GM18951 (cell line): ENCODE data around the gene CYGB.
"Not testable (repeated sequence)": the region's sequence is repeated elsewhere in the genome, so short reads cannot be mapped to it uniquely, and the experiment has no call there.

Experiments used
- POLR2A ChIP-seq: IDR thresholded peaks from 4 replicates; pipeline ENCODE4 v1.6.1; 2011; ENCODE audit warnings: mild to moderate bottlenecking; ENCODE audit not compliant: insufficient read length, insufficient read depth; ENCODE audit errors: extremely low read depth
- in situ Hi-C: fragments of 300-500 bp; cut with MboI; formaldehyde crosslinking; loops from one replicate; pipeline ENCODE4 v1.12.0; 2022; ENCODE audit warnings: low sequenced_read_pairs, mixed read lengths, inconsistent platforms; ENCODE audit not compliant: unreplicated experiment

Gene CYGB

DNA sequence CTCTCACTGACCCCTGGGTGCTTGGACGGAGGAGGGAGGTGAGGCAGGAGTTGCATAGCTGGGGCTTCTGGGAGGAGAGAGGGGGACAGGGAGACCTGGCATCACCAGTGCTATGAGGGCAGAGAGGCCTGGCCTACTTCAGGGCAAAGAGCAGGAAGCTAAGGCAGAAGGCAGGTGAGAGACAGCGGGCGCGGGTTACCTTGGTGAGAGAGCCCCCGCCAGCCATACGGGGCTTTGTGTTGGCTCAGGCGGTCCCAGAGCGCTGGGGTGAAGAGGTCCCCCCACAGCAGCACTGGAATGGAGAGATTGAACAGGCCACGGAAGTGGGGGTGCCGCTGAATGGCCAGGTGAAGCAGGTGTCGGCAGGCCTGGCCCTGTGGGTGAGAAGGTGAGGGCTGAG lies 36.7 kb upstream of the CYGB start:
- TF ChIP-seq POLR2A, result no peak
- in situ Hi-C loops, result no loop called here

DNA sequence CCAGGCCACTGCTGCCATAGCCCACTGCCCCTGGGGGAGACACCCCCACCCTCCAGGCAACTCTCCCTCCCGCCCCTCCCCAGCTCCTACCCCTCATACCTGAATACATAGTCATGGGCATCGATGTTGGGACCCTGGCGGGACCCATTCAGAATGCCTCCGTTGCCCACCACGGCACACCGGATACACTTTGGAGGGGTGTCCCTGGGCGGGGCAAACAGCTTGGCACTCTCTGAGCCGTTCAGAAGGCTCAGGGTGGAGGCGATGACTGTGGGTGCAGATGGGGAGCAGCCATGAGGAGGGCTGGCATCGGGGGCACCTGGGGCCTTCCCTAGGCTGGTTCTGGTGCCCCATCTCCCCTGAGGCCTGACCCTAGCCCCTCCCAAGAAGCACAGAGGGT lies 35.6 kb upstream of the CYGB start:
- in situ Hi-C loops, result no loop called here
- TF ChIP-seq POLR2A, result no peak

DNA sequence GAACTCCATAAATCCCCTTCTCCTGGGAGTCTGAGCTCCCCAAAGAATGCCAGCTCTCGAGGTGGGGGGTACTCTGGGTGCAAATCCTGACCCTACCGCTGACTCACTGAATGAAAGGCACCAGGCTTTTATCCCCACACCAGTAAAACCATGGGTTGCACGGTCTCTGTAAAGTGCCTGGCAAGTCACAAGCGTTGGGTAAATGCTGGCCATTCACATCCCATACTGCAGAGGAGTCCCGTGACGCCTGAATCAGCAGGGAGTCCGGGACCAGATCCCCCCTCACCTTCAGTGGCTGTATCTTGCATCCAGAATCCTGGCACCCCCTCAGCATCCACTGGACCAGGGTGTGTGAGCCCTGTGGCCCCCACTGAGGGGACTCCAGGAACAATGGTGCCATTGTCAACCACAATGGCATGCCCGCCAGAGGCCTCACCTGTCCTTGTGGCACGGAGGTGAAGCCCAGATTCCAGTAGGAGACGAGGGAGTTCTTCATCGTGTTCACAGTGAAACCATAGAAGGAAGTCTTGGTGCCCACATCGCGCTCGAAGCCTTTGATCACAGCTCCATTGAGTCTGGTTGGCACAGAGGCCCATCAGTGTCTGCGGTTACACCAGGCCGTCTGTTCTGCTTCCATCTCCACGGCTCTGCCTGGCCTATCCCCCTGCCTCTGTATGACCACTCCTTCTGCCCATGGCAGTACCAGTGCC lies 34.8 kb upstream of the CYGB start:
- no peak for TF ChIP-seq POLR2A
- in situ Hi-C loops, result no loop called here

DNA sequence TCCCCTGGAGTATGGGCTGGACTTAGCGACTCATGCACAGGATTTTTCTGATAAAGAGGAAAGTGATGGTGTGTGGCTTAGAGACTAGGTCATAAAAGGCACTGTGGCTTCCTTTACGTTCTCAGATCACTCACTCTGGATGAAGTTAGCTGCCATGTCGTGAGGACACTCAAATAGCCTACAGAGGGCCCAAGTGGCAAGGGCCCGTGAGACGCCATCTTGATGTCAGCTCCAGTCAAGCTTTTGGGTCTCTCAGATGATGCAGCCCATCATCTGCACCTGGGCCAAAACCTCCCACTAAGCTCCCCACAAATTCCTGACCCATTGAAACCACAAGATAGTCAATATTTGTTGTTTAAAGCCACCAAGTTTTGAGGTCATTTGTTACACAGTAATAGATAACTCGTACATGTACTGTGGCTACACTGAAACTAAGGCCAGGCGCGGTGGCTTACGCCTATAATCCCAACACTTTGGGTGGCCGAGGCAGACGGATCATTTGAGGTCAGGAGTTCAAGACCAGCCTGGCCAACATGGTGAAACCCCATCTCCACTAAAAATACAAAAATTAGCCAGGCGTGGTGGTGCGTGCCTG lies 33.5 kb upstream of the CYGB start:
- no peak for TF ChIP-seq POLR2A
- in situ Hi-C loops, result no loop called here

- TF ChIP-seq POLR2A, result no peak
Observed at GRCh38 chr17:76570457-76570856, 32.9 kb upstream of the CYGB start.

DNA sequence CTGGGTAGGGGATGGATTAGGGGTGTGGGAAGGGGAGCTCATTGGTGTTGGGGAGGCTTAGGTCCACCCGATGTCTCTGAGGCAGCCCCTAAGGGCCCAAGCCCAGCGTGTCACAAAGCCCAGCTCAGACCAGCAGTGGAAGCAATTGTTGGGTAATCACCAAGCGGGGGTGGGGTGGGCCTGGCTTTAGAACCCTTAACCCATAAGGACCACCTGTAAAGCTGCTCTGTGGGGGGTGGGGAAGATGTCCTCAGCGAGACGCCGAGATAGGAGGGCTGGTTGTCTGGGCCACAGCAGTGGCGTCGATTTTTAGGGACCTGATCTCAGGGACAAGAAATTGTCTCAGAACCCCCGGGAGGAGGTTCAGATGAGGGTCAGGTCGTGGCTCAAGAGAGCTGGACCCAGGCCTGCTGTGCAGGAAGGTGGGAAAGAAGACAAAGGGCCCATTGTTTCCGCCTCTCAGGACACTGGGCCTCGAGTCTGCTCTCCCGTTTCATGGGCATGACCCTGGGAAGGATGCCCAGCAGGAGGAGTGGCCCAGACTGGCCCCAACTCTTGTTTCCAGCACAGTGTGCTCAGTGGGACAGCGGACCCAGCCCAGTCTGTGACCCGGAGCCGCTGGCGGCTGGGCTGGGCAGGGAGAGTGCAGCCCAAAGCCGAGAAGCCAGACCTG lies 32.2 kb upstream of the CYGB start:
- no peak for TF ChIP-seq POLR2A
- in situ Hi-C loops, result no loop called here

More at GRCh38 chr17:76570457-76570856, 32.9 kb upstream of the CYGB start:
- in situ Hi-C loops, result no loop called here

DNA sequence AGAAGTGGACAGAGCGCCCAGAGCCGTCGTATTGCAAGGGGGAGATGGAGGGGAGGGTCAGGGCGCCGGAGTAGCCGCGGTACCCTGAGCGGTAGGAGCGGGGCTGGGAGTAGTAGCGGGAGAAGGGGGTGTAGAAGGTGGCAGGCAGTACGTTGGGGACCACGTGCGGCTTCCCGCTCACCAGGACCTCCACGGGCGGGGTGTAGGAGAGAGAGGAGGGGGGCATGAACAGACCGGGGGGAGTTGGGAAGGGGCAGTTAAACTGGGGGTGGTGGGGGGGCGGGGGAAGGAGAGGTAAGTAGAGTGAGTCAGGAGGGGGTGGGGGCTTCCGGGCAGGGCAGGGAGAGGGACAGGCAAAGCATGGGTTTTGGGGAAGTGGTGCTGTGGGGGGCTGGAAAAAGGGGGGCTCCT lies 31.3 kb upstream of the CYGB start:
- in situ Hi-C loops, result no loop called here
- TF ChIP-seq POLR2A, result no peak

- no peak for TF ChIP-seq POLR2A
- in situ Hi-C loops, result no loop called here
Observed at GRCh38 chr17:76567634-76568432, 30.3 kb upstream of the CYGB start.

DNA sequence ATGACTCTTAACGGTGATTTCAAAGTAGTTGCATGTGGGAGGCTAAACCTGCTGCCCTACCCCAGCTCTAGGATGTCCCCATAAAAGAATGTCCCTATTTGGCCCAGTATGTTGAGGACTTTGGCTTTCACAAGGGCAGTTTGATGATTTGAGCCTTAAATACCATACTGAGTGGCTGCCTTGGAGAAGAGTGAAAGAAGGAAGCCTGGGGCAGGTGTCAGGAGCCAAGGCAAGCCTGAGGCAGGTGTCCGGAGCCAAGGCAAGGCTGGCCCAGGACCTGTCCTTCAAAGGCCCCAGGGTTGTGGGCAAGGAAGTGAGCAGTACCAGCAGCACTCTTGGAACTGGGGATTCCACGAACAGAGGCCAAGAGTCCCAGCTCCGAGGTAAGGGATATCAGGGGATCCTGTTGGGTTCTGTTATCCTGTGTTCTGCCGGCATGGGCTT lies 29.5 kb upstream of the CYGB start:
- in situ Hi-C loops, result no loop called here

DNA sequence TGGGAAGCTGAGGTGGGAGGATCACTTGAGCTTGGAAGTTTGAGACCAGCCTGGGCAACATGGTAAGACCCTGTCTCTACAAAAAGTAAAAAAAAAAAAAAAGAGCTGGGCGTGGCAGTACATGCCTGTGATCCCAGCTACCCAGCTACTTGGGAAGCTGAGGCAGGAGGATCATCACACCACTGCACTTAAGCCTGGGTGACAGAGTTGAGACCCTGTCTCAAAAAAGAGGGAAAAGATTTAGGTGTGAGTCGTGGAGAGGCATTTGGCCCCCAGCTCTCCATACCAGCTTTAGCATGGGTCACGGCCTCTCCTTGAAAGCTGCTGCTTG lies 29.1 kb upstream of the CYGB start:
- in situ Hi-C loops, result no loop called here
- TF ChIP-seq POLR2A, result no peak

More for the DNA sequence above, 29.5 kb upstream of the CYGB start:
- TF ChIP-seq POLR2A, result peak; percentile 25

GRCh38 chr17:76565728-76566612 lies 28.5 kb upstream of the CYGB start:
- in situ Hi-C loops, result no loop called here
- TF ChIP-seq POLR2A, result peak; percentile 23

DNA sequence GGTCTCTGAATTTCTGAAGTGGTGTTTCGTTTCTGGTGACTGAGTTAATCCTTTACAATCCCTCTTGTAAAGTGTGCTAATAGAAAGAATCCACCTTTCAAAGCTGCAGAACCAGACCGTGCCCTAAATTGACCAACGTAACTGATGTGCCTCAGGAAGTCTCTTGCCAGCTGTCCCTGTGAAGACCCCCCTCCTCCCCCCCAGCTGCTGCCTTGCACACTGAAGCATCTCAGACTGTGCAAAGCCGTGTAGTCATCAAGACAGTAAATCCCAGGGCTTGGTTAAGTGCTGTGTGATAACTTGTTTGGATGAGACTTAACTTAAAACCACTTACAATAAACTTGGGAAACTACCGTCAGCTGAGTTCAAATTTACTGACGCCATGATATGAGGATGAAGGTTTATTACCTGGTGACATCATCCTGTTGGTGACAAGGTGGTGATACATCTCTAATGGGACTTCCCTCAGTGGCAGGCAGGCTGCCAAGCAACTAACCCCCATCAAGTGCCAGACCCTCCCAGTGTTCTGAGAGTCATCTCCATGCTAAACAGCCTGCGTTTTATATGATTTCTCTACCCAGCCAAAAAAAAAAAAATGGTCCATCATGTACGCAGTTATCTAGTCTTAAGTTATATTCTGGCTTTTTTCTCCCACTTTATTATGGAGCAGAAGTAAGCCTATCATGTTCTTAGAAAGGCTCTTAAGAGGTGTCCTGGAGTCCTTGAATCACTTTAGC lies 27.6 kb upstream of the CYGB start:
- in situ Hi-C loops, result not testable (repeated sequence)

GRCh38 chr17:76563359-76563758 lies 25.9 kb upstream of the CYGB start:
- in situ Hi-C loops, result not testable (repeated sequence)
